Islet precursor cell (in vitro differentiated cells): ENCODE results near the gene TRABD2A.

Experiments
- DNase-seq: peaks from one replicate; pipeline ENCODE4 v3.0.0-alpha.2; 2018

Gene TRABD2A

DNA sequence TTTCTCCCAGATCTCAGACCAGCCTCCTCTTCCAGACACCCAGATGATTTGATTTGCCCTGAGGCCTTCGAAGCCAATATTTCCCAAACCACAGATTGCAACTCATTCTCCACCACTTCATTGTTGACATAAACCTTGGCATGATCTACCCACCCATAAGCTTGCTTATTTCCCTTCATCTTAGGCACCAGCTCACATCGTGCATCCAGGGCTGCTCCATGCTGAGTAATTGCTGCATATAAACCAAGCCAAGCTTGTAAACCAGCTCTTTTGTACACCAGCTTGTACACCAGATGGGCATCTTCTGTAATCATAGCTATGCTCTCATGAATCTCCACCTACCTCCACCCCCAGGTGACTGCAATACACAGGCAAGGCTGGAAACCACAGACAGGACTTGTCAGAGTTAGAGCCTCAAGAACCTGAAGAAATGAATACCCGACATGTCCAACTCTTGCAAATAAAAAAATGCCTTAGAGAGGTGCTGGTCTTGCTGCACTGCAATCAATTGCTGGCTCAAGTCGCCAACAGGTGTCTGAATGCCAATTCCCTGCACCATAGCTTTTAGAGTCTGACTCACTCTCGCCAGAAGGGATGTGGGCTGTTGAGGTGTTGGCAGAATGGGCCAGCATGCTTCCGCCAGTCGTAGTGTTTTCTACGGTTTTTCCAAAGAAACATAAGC lies 31.5 kb downstream of the TRABD2A start:
- peak; percentile 43 for DNase-seq

- peak; percentile 44 for DNase-seq
These were observed 33.4 kb downstream of the TRABD2A start for GRCh38 chr2:84847326-84848050.

DNA sequence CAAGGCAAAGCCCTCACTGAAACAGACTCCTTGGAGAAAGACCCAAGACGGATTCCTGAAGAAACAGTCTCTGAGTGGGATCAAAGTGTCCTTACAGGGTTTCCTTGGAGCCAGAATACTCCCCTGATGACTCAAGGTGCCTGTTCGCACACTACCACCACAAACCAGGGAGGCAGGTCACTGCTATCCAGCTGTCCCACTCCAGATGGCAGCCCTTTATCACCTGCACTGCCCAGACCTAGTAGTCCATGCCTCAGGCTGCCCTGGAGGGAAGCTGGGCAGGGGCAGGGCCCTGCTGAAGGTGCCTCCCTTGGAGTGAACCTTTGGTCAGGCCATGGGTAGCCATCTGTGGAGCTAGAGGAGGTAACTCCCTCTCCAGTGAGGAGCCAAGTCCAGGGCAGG lies 34.1 kb downstream of the TRABD2A start:
- peak; percentile 56 for DNase-seq

DNA sequence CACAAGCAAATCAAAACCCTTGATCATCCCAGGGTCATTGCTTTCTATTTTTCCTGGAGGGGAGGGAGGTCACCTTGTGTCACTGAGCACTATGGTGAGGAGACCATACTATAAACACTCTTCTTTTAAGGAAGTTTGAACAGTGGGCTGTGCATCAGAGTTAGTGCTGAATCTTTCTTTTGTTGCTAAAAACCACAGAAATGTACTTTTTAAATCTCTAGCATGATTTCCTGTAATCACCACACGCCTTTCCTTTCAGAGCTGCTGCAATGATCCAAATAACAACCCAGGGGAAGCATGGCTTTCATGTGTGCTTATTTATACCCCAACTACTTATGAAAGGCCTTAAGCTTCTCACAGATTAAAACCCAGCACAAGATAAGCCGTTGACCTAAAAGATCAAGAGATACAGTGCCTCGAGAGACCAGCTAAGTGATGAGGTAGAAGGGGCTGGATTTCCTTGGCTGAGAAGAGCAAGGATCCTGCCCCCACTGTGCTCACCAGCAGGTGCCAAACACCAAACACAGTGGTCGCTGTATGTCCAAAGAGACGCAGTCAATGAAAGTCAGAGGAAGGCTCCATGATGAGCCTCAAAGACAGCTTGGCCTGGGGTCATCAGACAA lies 34.7 kb downstream of the TRABD2A start:
- DNase-seq = peak; percentile 20

DNA sequence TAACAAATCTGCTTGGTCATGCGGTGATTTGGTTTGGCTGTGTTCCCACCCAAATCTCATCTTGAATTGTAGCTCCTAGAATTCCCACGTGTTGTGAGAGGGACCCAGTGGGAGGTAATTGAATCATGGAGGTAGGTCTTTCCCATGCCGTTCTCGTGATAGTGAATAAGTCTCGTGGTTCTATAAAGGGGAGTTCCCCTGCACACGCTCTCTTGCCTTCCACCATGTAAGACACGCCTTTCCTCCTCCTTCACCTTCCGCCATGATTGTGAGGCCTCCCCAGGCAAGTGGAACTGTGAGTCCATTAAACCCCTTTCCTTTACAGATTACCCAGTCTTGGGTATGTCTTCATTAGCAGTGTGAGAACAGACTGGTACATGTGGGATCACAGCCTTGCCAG lies 36.7 kb downstream of the TRABD2A start:
- DNase-seq = peak; percentile 19

GRCh38 chr2:84841577-84841976 lies 39.3 kb downstream of the TRABD2A start:
- no peak for DNase-seq

DNA sequence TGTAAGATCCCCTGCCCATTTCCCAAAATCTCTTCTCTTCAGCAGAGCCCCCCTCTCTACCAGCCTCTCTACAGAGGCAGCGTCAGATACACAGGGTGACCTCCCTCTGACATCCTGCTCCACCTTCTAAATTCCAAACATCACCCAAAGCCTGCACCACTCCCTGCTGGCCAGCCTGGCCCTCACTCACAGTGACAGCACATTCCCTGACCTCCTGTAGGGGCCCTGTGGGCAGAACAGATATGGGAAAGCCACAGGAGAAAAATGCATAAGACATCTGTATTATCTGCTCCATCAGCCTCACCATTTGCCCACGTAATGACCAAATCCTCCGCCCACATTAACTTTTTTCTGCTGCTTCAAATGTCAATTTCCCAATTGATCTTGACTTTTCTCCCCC lies 40.6 kb downstream of the TRABD2A start:
- peak; percentile 76 for DNase-seq

- DNase-seq = no peak
These were observed 41.0 kb downstream of the TRABD2A start for GRCh38 chr2:84839851-84840250.

DNA sequence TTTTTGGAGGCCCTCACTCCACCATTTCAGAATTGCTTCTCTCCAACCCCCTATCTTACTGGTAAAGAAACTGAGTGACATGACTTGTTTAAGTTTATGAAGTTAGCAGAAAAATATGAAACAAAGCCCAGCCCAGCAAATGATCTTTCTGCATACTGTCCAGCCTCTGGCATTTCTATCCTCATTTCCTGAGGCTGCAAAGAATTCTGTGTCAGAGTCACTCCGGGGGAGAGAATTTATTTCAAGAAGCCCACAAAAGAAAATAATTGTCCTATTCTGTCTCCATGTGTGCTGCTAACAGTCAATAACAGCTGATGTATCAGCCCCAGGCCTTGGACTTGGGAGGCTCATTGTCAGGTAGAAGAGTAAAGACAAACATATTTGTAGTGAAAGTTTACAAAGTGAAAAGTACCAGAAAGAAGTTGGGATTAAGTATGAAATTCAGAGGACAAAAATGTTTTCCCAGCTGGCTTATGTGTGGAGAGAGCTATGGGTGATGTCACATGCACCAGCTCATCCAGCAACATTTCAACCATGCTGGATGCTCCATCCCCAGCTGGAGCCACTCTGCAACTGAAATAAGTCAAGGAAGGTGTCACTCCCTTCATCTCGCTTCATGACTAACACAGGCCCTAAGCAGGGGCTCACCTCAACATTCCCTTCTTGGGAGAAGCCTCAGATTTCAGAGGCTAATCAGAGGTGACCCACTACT lies 42.3 kb downstream of the TRABD2A start:
- DNase-seq = no peak

DNA sequence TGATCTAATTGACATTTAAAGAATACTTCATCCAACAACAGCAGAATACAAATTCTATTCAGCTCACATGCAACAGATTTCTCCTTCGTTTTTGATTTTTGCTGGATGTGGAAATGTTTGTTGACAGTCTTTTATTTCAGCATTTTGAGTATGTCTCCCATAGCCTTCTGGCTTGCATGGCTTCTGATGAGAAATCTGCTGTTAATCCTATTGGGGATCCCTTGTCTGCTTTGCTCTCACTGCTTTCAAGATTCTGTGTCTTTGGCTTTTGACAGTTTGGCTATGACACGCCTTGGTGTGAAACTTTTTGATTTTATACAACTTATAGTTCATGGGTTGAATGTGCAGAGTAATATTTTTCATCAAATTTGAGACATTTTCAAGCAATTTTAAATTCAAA lies 44.7 kb downstream of the TRABD2A start:
- no peak for DNase-seq

DNA sequence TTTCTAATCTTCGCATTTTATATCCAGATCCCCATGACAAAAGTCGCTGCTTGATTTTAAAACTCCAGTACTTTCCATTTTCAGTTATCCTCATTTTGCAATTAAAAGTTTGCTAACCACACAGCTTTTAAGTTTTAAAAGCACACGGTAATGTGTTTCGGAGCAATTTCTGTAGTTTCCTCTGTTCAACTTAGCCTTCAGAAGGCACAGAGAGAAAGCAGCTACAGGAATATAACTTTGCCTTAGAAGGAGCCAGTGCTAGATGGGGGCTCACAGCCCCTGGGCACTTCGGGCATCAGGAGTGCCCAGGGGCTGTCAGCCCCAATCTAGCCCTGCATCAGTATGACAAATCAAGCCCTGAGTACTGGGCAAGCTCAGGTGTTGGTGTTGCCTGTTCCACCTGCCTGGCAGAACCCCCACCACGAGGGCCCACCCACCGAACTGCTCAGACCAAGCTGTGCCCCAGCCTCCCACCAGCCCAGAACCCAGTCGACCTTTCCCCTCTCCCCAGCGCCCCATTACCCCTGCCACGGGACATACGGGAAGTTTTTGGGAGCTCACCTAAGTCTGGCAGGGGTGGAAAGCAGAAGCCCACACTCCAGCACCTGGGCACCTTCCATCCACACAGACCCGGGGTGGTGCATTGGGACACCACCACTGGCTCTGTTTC lies 47.3 kb downstream of the TRABD2A start:
- DNase-seq = no peak

DNA sequence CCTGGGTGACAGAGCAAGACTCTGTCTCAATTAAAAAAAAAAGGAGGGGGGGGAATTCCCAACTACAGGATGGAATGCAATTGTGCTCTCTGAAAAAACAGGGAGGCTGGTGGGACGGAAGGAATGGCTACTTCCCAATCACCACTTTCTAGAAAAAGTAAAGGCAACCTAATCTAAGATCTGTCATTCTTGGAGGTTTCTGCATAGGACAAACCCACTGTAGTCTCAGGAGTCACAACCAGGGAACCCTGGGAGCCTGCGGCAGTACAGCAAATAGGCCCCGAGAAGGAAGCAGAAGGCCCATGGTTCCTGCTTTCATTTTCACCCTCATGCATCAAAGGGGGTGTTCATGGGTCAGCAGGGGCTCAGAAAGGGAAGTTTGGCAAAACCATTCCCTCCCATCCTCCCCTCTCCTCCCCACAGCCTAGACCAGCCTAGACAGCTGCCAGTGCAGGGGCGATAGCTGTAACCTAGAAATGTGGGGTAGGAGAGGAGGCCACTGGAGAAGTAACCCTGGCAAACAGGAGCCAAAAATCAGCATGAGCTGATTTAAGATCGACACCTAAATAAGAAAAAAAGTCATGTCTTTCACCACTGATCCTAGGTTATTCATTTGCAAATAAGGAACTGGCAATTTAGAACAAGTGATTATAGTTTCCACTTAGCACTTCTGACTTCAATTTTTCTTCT lies 48.0 kb downstream of the TRABD2A start:
- no peak for DNase-seq

DNA sequence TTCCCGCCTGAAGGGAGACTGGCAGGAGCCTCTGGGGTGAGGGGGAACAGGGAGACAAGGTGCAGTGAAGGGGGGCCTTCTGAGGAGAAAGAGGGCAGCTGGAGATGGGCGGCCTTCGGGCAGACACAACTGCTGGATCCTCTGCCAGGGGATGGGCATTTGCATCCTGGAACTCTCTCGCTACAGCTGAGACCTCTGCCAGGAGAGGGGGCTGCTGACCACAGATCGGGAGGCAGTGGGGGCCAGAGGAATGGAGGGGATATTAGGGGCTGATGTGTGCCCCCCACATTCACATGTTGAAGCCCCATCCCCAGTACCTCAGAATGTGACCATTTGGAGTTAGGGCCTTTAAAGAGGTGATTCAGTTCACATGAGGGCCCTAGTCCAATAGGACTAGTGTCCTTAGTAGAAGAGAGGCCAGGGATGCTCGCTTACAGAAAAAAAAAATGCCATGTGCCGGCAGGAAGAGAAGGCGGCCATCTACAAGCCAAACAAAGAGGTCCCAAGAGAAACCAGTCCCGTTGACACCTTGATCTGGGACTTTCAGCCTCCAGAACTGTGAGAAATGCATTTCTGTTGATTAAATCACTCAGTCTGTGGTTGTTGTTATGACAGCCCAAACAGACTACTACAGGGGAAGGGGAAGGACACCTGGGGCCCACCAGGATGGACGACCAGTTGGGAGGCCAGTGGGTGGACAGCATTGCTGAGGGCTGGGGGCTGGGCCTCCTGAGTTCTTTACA lies 50.0 kb downstream of the TRABD2A start:
- peak; percentile 22 for DNase-seq

DNA sequence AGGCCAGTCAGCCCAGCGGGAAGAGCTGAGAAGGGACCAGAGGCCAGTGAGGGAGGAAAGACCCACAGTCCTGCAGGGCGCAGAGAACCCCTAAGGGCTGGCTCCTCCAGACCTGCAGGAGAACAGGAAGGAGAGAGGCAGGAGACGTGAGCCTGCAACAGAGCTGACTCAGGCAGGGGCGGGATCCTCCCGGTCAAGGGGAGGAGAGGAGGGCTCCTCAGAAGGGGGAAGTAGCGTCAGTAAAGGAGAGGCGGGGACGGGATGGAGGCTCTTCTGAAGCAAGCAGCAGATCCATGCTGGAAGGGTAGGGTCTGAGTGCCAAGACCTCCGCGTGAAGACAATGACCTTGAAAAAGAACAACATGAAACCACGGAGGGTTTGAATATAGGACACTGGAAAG lies 50.8 kb downstream of the TRABD2A start:
- DNase-seq = peak; percentile 68

GRCh38 chr2:84829693-84830092 lies 51.2 kb downstream of the TRABD2A start:
- DNase-seq = no peak

- no peak for DNase-seq
These were observed 52.8 kb downstream of the TRABD2A start for GRCh38 chr2:84827978-84828575.

GRCh38 chr2:84823788-84824187 lies 57.1 kb downstream of the TRABD2A start:
- no peak for DNase-seq

GRCh38 chr2:84823229-84823628 lies 57.7 kb downstream of the TRABD2A start:
- DNase-seq = no peak

DNA sequence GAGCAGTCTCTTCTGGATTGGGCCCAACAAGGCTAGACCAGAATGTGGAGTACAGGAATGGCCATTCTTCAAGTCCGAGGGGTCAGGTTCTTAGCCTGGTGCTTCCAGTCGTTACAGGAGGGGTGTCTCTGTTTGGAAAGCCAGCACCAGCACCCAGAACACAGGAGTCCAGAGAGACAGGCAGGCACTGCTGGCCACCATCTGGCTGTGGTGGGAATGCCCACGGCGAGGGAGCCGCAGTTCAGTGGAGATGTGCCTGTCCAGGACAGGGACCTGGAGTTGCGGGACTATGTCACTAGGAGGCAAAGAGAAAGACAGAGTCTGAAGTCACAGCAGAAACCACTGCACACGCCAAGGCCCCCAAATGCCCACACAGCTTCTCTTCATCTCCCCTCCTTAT lies 59.1 kb downstream of the TRABD2A start:
- no peak for DNase-seq

- no peak for DNase-seq
These were observed 63.6 kb downstream of the TRABD2A start for GRCh38 chr2:84817239-84817655.

GRCh38 chr2:84816426-84817026 lies 64.4 kb downstream of the TRABD2A start:
- no peak for DNase-seq
